Common myeloid progenitor, CD34-positive (primary cell): ENCODE measurements around the gene BMPR2.

Source experiments
- CTCF ChIA-PET: fragments of 350-600 bp; sonication (Branson Sonifier 250); formaldehyde crosslinking; loops from one replicate; lab custom pipeline; 2021; ENCODE audit warnings: antibody characterized with exemption; lab: Charles Lee
- POLR2A ChIA-PET: fragments of 350-600 bp; sonication (Branson Sonifier 250); formaldehyde crosslinking; loops from one replicate; lab custom pipeline; 2021; ENCODE audit warnings: antibody characterized with exemption; lab: Charles Lee
- DNase-seq, 3 donors: peaks; one replicate each; pipeline versions ENCODE4 v3.0.0 to v3.0.0-alpha.2; 2013
- H3K27ac ChIP-seq, 2 experiments: 1 replicate in 1 of 2; 2 replicates in 1 of 2; pipeline ENCODE4 v1.7.0; 2013; ENCODE audit warnings: inconsistent platforms in 2 of 2, low read length in 2 of 2, mild to moderate bottlenecking in 2 of 2, low read depth in 1 of 2, moderate library complexity in 1 of 2; ENCODE audit not compliant: severe bottlenecking in 2 of 2, insufficient read depth in 1 of 2, poor library complexity in 1 of 2
- H3K27me3 ChIP-seq, 5 experiments: replicated peaks in 2 of 5; 1 replicate in 3 of 5; 2 replicates in 2 of 5; pipeline versions ENCODE4 v1.6.1 to v1.7.0; 2013; ENCODE audit warnings: low read length in 4 of 5, mild to moderate bottlenecking in 2 of 5, moderate library complexity in 2 of 5, inconsistent platforms in 1 of 5; ENCODE audit not compliant: insufficient read depth in 5 of 5, control insufficient read depth in 4 of 5
- H3K36me3 ChIP-seq, 4 experiments: 1 replicate in 2 of 4; 2 replicates in 2 of 4; pipeline versions ENCODE4 v1.6.1 to v1.7.0; 2013; ENCODE audit warnings: low read length in 3 of 4, control low read depth in 1 of 4, mild to moderate bottlenecking in 1 of 4; ENCODE audit not compliant: control insufficient read depth in 4 of 4, insufficient read depth in 4 of 4
- H3K4me1 ChIP-seq, 4 experiments: 1 replicate in 3 of 4; 2 replicates in 1 of 4; pipeline versions ENCODE4 v1.6.1 to v1.7.1; 2013; ENCODE audit warnings: low read length in 3 of 4, mild to moderate bottlenecking in 3 of 4, control low read depth in 1 of 4, inconsistent platforms in 1 of 4, moderate library complexity in 1 of 4; ENCODE audit not compliant: control insufficient read depth in 4 of 4, insufficient read depth in 4 of 4; ENCODE audit errors: control extremely low read depth in 1 of 4
- H3K4me3 ChIP-seq, 7 experiments: 1 replicate in 4 of 7; 2 replicates in 3 of 7; pipeline versions ENCODE4 v1.5.1 to v1.7.0; 2013; ENCODE audit warnings: mild to moderate bottlenecking in 7 of 7, low read length in 6 of 7, moderate library complexity in 6 of 7, inconsistent platforms in 2 of 7, low read depth in 2 of 7, control low read depth in 1 of 7; ENCODE audit not compliant: insufficient read depth in 4 of 7, control insufficient read depth in 1 of 7; ENCODE audit errors: extremely low read depth in 1 of 7
- H3K9me3 ChIP-seq, 5 experiments: 1 replicate in 4 of 5; 2 replicates in 1 of 5; pipeline versions ENCODE4 v1.6.1 to v1.7.1; 2013; ENCODE audit warnings: low read length in 4 of 5, mild to moderate bottlenecking in 2 of 5, inconsistent platforms in 1 of 5, low read depth in 1 of 5, moderate library complexity in 1 of 5; ENCODE audit not compliant: control insufficient read depth in 4 of 5, insufficient read depth in 2 of 5; ENCODE audit errors: control extremely low read depth in 1 of 5
- WGBS: methylation state at CpG from one replicate; pipeline ENCODE4 v1.1.5; 2013; ENCODE audit not compliant: insufficient coverage; 5-methylcytosine and 5-hydroxymethylcytosine counted together

Gene BMPR2

GRCh38 chr2:202408546-202409140, 32.5 kb downstream of the BMPR2 start:
- Histone ChIP-seq H3K9me3 (peaks cover 0 to 2% (median 0%) of the 10 kb centered on the region in 5 experiments), H3K4me3 (no peak overlapping the region), H3K36me3 (no peaks in the 10 kb centered on the region), H3K27ac (no peak overlapping the region), H3K4me1 (peaks cover 2 to 9% (median 8%) of the 10 kb centered on the region in 4 experiments), H3K27me3 (no peaks in the 10 kb centered on the region)
- WGBS = 98% methylated on average over 5 of the region's 6 CpGs
- DNase-seq = no peak
- ChIA-PET POLR2A (no interaction called here), CTCF (no interaction called here)

GRCh38 chr2:202410092-202410491, 34.0 kb downstream of the BMPR2 start:
- no CpG with 5 or more reads among the region's 5 CpGs for WGBS
- CTCF ChIA-PET = interaction anchor here (0.6 to 0.9 kb wide), 2 partner anchors 30 to 535 kb away, joined by 3 to 4 read pairs; no protein-coding TSS in a partner anchor
- Histone ChIP-seq H3K36me3 (no peaks in the 10 kb centered on the region), H3K4me3 (no peak overlapping the region), H3K9me3 (peaks cover 0 to 2% (median 0%) of the 10 kb centered on the region in 5 experiments), H3K27ac (no peak overlapping the region), H3K4me1 (peaks cover 2 to 9% (median 8%) of the 10 kb centered on the region in 4 experiments), H3K27me3 (no peaks in the 10 kb centered on the region)
- POLR2A ChIA-PET = no interaction called here
- no peak for DNase-seq

DNA sequence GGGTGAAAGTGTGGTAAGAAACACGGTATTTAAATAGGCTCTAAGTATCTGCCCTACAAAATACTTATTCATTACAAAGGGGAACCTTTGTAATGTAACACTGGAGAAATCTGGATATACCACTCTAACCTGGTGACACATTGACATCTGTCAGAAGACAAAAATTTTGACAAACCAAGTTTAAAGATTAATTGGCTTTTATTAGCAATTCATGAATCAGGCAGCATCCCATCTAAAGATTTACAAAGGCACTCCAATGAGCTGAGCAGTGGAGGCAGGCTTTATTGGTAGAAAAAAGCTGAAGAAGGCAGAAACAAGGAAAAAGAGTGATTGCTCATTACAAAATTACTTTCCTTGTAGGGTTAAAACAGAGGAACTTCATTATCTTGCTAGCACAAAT, 35.0 kb downstream of the BMPR2 start:
- Histone ChIP-seq H3K4me1 (peaks cover 2 to 9% (median 8%) of the 10 kb centered on the region in 4 experiments), H3K36me3 (no peaks in the 10 kb centered on the region), H3K9me3 (peaks cover 0 to 2% (median 0%) of the 10 kb centered on the region in 5 experiments), H3K27ac (no peak overlapping the region), H3K27me3 (no peaks in the 10 kb centered on the region), H3K4me3 (peak overlapping the region in 2 of 7 experiments; percentile 4 to 25)
- ChIA-PET CTCF (interaction anchor here (0.9 kb wide), 1 partner anchor 534 kb away, joined by 3 read pairs; no protein-coding TSS in a partner anchor), POLR2A (no interaction called here)
- no peak for DNase-seq
- no CpG with 5 or more reads among the region's 1 CpG for WGBS

DNA sequence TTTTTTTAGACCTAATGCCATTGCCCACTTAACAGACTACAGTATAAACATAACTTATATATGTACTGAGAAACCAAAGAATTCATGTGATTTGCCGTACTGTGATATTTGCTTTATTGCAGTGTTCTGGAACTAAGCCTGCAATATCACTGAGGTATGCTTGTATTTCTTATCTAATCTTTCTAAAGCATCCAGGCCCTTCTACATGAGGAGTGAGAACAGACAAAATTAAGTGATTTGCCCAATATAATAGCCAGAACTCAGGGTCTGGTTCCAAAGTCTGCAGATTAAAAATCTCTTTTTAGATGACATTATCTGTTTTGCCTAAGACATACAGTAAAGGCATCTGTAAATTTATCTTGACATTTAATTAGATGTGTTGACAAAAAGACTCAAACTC, 41.9 kb downstream of the BMPR2 start:
- Histone ChIP-seq H3K27me3 (peaks cover 0 to 11% (median 0%) of the 10 kb centered on the region in 5 experiments), H3K36me3 (no peaks in the 10 kb centered on the region), H3K4me1 (no peaks in the 10 kb centered on the region), H3K9me3 (no peaks in the 10 kb centered on the region), H3K4me3 (no peak overlapping the region), H3K27ac (no peak overlapping the region)
- ChIA-PET CTCF (no interaction called here), POLR2A (no interaction called here)
- 100% methylated on average over 1 of the region's 1 CpG for WGBS
- DNase-seq = no peak

GRCh38 chr2:202418511-202418910, 42.4 kb downstream of the BMPR2 start:
- Histone ChIP-seq H3K36me3 (no peaks in the 10 kb centered on the region), H3K4me1 (no peaks in the 10 kb centered on the region), H3K27me3 (peaks cover 0 to 15% (median 0%) of the 10 kb centered on the region in 5 experiments), H3K27ac (no peak overlapping the region), H3K4me3 (no peak overlapping the region), H3K9me3 (no peaks in the 10 kb centered on the region)
- peak in 1 of 3 donors; percentile 40 for DNase-seq
- ChIA-PET CTCF (no interaction called here), POLR2A (no interaction called here)

GRCh38 chr2:202423139-202423538, 47.0 kb downstream of the BMPR2 start:
- peaks cover 0 to 33% (median 6%) of the 10 kb centered on the region in 5 experiments for H3K27me3 ChIP-seq
- H3K27ac ChIP-seq = no peak overlapping the region
- ChIA-PET CTCF (no interaction called here), POLR2A (no interaction called here)
- H3K36me3 ChIP-seq = no peaks in the 10 kb centered on the region
- 89% methylated on average over 1 of the region's 2 CpGs for WGBS
- peaks cover 0 to 3% (median 0%) of the 10 kb centered on the region in 5 experiments for H3K9me3 ChIP-seq
- no peak overlapping the region for H3K4me3 ChIP-seq
- DNase-seq = no peak
- H3K4me1 ChIP-seq = no peaks in the 10 kb centered on the region

GRCh38 chr2:202425036-202425435, 48.9 kb downstream of the BMPR2 start:
- Histone ChIP-seq H3K27me3 (peaks cover 0 to 49% (median 6%) of the 10 kb centered on the region in 5 experiments), H3K9me3 (peaks cover 0 to 21% (median 13%) of the 10 kb centered on the region in 5 experiments), H3K27ac (no peak overlapping the region), H3K4me3 (no peak overlapping the region), H3K36me3 (peaks cover 0 to 7% (median 3%) of the 10 kb centered on the region in 4 experiments), H3K4me1 (no peaks in the 10 kb centered on the region)
- ChIA-PET CTCF (no interaction called here), POLR2A (interaction anchor here (0.7 kb wide), 1 partner anchor 187 kb away, joined by 3 read pairs; no protein-coding TSS in a partner anchor)
- WGBS = 100% methylated on average over 4 of the region's 5 CpGs
- DNase-seq = no peak
